Measurements from ENCODE around the gene CCT5. TPM values are rescaled to one million over a fixed set of nuclear protein-coding genes. Genes with fewer than 3 reads are reported as not detected.

The CCT5 gene
- total RNA-seq, 1 experiment from 2014 or later, result 532 TPM

DNA sequence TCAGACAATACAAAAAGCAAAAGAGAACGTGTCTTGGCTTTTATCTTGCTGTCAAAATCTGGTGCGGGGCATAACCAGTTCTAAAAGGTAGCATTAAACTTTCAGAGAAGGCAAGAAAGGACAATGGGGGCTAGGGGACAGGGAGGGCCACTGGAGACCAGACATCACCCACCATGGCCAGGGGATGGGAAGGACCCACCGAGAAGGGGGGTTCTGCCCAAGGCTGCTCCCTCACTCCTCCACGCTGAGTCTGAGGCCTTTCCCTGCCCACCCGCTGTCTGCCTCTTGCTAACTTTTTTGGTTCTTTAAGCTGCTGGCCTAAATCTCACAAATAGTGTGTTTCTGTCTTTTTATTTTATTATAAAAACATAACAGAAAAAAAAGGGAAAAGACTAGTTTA is 34.0 kb upstream of the CCT5 start:
- no CpG with 5 or more reads among the region's 5 CpGs for WGBS (ENCODE audit: extremely low coverage, insufficient read length, low lambda C conversion rate)
- H2BK15ac ChIP-seq (ENCODE audit: low read depth, low read length), result no peak overlapping the region
- no peaks in the 10 kb centered on the region for H3K4me1 ChIP-seq (ENCODE audit: insufficient read depth, low read length)
- no peaks in the 10 kb centered on the region for H3K9me3 ChIP-seq (ENCODE audit: control insufficient read depth, low read depth, low read length)
- H4K91ac ChIP-seq (ENCODE audit: insufficient read length, low read depth, low read length), result no peak overlapping the region
- no peaks in the 10 kb centered on the region for H3K27me3 Mint-ChIP-seq (ENCODE audit: low read depth)
- H2BK20ac ChIP-seq (ENCODE audit: low read depth, low read length, poor library complexity, severe bottlenecking), result no peak overlapping the region
- H3K23me2 ChIP-seq (ENCODE audit: insufficient read length, low read depth, low read length, poor library complexity, severe bottlenecking), result no peaks in the 10 kb centered on the region
- no peak overlapping the region for H4K5ac ChIP-seq (ENCODE audit: insufficient read length, low read depth, low read length)
- no peak overlapping the region for H3K9ac ChIP-seq (ENCODE audit: extremely low read depth, insufficient read length, low read length)
- H3K18ac ChIP-seq (ENCODE audit: insufficient read length, low read depth, low read length), result no peak overlapping the region
- no peak overlapping the region for H3K14ac ChIP-seq (ENCODE audit: insufficient read depth, low read length)
- no peak overlapping the region for H3K27ac Mint-ChIP-seq
- no peak overlapping the region for H2AK5ac ChIP-seq (ENCODE audit: insufficient read length, low read length)
- no peak overlapping the region for H3K23ac ChIP-seq (ENCODE audit: insufficient read length, low read depth, low read length)
- H3K36me3 Mint-ChIP-seq (ENCODE audit: insufficient read depth in 1 of 3, low read depth in 3 of 3), result no peaks in the 10 kb centered on the region
- no peaks in the 10 kb centered on the region for H3K79me1 ChIP-seq (ENCODE audit: insufficient read depth, low read depth, low read length, poor library complexity, severe bottlenecking)
- no peaks in the 10 kb centered on the region for H3K9me3 Mint-ChIP-seq
- H2BK12ac ChIP-seq (ENCODE audit: insufficient read length, low read depth, low read length), result no peak overlapping the region
- no peak overlapping the region for H2BK120ac ChIP-seq (ENCODE audit: low read depth, low read length, poor library complexity, severe bottlenecking)
- no peaks in the 10 kb centered on the region for H4K20me1 ChIP-seq (ENCODE audit: control insufficient read depth, insufficient read depth, insufficient read length)
- H3K4me1 Mint-ChIP-seq, result peaks cover 9 to 10% of the 10 kb centered on the region in 2 experiments
- H3T11ph ChIP-seq (ENCODE audit: low read length), result no peak overlapping the region
- H3K27ac ChIP-seq (ENCODE audit: insufficient read length, low read depth, low read length), result no peak overlapping the region
- H4K8ac ChIP-seq (replicated peaks; ENCODE audit: insufficient read length, low read depth, low read length), result no peak overlapping the region
- H2BK5ac ChIP-seq (ENCODE audit: insufficient read length, low read length), result no peak overlapping the region
- TF ChIP-seq, protein P1, sequence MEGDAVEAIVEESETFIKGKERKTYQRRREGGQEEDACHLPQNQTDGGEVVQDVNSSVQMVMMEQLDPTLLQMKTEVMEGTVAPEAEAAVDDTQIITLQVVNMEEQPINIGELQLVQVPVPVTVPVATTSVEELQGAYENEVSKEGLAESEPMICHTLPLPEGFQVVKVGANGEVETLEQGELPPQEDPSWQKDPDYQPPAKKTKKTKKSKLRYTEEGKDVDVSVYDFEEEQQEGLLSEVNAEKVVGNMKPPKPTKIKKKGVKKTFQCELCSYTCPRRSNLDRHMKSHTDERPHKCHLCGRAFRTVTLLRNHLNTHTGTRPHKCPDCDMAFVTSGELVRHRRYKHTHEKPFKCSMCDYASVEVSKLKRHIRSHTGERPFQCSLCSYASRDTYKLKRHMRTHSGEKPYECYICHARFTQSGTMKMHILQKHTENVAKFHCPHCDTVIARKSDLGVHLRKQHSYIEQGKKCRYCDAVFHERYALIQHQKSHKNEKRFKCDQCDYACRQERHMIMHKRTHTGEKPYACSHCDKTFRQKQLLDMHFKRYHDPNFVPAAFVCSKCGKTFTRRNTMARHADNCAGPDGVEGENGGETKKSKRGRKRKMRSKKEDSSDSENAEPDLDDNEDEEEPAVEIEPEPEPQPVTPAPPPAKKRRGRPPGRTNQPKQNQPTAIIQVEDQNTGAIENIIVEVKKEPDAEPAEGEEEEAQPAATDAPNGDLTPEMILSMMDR (conservative IDR thresholded peaks at IDR 0.05), result no peak
- no peak overlapping the region for H3K4me3 Mint-ChIP-seq
- no peaks in the 10 kb centered on the region for H3K27me3 ChIP-seq (ENCODE audit: insufficient read depth, low read length)
- no peak overlapping the region for H2AFZ ChIP-seq (ENCODE audit: low read length)
- no peak for DNase-seq
- H3K79me2 ChIP-seq (ENCODE audit: insufficient read depth, low read length), result no peaks in the 10 kb centered on the region
- H3K4me2 ChIP-seq (ENCODE audit: insufficient read depth, insufficient read length, low read length), result no peak overlapping the region
- H3K56ac ChIP-seq (ENCODE audit: insufficient read length, low read depth, low read length), result no peak overlapping the region
- H3K4ac ChIP-seq (ENCODE audit: low read depth, low read length), result no peak overlapping the region

All from H9 (cell line).